ENCODE measurements around the gene FOXN3.

DNA sequence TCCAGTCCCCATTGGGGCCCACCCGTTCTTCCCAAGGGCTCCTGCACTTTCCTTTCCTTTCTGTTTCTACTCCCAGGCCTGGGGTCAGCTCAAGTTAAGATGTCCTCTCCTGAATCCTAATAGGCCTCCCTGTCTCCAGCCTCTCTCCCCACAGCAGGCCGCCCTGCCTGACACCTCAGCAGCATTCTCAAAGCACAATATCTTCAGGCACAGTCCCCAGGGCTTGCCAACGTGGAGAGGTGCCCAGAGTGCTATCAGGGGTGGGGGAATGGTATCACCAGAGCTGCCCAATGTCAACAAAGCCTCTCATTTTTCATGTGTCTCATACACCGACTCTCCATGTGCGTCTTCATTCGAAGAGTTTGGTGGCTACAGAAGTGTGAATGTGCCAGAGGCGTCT is 123.0 kb downstream of the FOXN3 start:
- TF ChIP-seq YY1 (IDR thresholded peaks at IDR 0.05; ENCODE audit: insufficient read depth, insufficient read length), result no peak
- no peak for TF ChIP-seq SUZ12 (IDR thresholded peaks at IDR 0.05; ENCODE audit: extremely low read depth, insufficient read depth, insufficient read length)
- TF ChIP-seq ZNF274 (IDR thresholded peaks at IDR 0.05; ENCODE audit: low read depth, low read length), result no peak

Measured in NT2/D1 (cell line).